PC-9 (cell line): ENCODE measurements around the gene CCDC93.

Experiments used
- EZH2 ChIP-seq: fragments of 200-600 bp; sonication (generic); IDR thresholded peaks from 2 replicates; pipeline ENCODE4 v1.8.0; 2017; ENCODE audit warnings: antibody characterized with exemption, low read depth
- TF ChIP-seq, protein P1 (sequence below): fragments of 200-600 bp; sonication (generic); conservative IDR thresholded peaks from 2 replicates; pipeline ENCODE4 v1.6.1; 2017; ENCODE audit warnings: mixed run types, antibody characterized with exemption, mild to moderate bottlenecking, moderate library complexity

DNA sequence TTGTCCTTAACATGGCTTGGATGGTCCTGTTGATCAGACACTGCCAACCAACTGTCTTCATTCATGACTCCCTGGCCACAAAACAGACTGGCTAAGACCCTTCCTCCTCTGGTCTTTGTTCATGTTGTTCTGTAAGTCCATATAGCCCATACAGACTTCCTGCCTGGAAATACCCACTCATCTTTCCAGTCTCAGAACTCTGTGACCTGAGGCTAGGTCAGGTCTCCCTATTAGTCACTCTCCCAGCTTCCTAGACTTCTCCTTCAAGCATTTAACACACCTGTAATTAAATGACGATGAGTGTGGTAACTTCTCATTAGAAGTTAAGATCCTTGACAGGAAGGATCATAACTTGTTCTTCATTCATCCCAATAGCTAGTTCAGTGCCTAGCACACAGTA lies 56.3 kb downstream of the CCDC93 start:
- TF ChIP-seq EZH2 = no peak
- TF ChIP-seq, protein P1, sequence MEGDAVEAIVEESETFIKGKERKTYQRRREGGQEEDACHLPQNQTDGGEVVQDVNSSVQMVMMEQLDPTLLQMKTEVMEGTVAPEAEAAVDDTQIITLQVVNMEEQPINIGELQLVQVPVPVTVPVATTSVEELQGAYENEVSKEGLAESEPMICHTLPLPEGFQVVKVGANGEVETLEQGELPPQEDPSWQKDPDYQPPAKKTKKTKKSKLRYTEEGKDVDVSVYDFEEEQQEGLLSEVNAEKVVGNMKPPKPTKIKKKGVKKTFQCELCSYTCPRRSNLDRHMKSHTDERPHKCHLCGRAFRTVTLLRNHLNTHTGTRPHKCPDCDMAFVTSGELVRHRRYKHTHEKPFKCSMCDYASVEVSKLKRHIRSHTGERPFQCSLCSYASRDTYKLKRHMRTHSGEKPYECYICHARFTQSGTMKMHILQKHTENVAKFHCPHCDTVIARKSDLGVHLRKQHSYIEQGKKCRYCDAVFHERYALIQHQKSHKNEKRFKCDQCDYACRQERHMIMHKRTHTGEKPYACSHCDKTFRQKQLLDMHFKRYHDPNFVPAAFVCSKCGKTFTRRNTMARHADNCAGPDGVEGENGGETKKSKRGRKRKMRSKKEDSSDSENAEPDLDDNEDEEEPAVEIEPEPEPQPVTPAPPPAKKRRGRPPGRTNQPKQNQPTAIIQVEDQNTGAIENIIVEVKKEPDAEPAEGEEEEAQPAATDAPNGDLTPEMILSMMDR = no peak
